K562 (cell line): ENCODE data around the gene ADRA1B. TPM values are rescaled to one million over a fixed set of nuclear protein-coding genes. Genes with fewer than 3 reads are reported as not detected.

Experiments
- KLF16 ChIP-seq: IDR thresholded peaks from 2 replicates; pipeline ENCODE4 v1.6.1; 2016; ENCODE audit warnings: antibody characterized with exemption
- MAZ ChIP-seq, 2 experiments: fragments of 450-650 bp in 1 of 2; sonication (generic) in 1 of 2; formaldehyde crosslinking; IDR thresholded peaks in 1 of 2; conservative IDR thresholded peaks in 1 of 2; 2 replicates each; pipeline versions ENCODE4 v1.4.0 to v1.5.0; 2020; ENCODE audit warnings: mild to moderate bottlenecking in 1 of 2, missing genetic modification reagents in 1 of 2
- RUNX1 ChIP-seq: sonication (generic); IDR thresholded peaks from 2 replicates; pipeline ENCODE4 v1.6.1; 2016; ENCODE audit warnings: antibody characterized with exemption, low read depth
- SIX5 ChIP-seq, 2 experiments: IDR thresholded peaks; 2 replicates each; pipeline ENCODE4 v1.6.1; 2011; ENCODE audit warnings: low read length in 2 of 2, borderline replicate concordance in 1 of 2, low read depth in 1 of 2, mild to moderate bottlenecking in 1 of 2, moderate library complexity in 1 of 2; ENCODE audit not compliant: insufficient read depth in 1 of 2
- polyA plus RNA-seq, 8 experiments: library from polyadenylated mRNA; depleted of rRNA in 4 of 8; stranded (reverse) in 5 of 8; unstranded in 3 of 8; fragments of >200 nt; fragmentation: Nextera tagmentation in 2 of 8; fragmentation: Illumina TruSeq in 1 of 8; extraction: Ambion mirVana in 2 of 8; extraction: Trizol in 1 of 8; gene quantifications; 2 replicates each; pipeline versions ENCODE4 v1.2.1 to v1.2.3, GENCODE V29; 2011 to 2014; ENCODE audit warnings: inconsistent platforms in 1 of 8, missing spikeins in 1 of 8
- total RNA-seq, 7 experiments: library from RNA; depleted of rRNA in 6 of 7; stranded (reverse); fragments of >200 nt in 6 of 7; fragmentation: Illumina TruSeq in 2 of 7; extraction: Trizol in 2 of 7; gene quantifications; 2 replicates each; pipeline versions ENCODE4 v1.2.1 to v1.2.3, GENCODE V29; 2011 to 2021; ENCODE audit warnings: low replicate concordance in 1 of 7
- TF ChIP-seq, protein P1 (sequence below): fragments of 450-650 bp; IDR thresholded peaks from 2 replicates; pipeline ENCODE4 v1.6.1; 2018; ENCODE audit warnings: mild to moderate bottlenecking, low read depth; ENCODE audit not compliant: partially characterized antibody
- TF ChIP-seq, protein P2 (sequence below), 3 experiments: fragments of 200-800 bp in 1 of 3; fragments of 250-450 bp in 1 of 3; fragments of 450-650 bp in 1 of 3; sonication (Bioruptor Pico) in 1 of 3; sonication (Bioruptor generic) in 1 of 3; formaldehyde crosslinking in 1 of 3; IDR thresholded peaks; 2 replicates each; pipeline versions ENCODE4 v1.6.1 to v1.8.0; 2016 to 2022; ENCODE audit warnings: mild to moderate bottlenecking in 2 of 3, missing genetic modification characterization in 2 of 3, missing compliant biosample characterization in 1 of 3, moderate library complexity in 1 of 3

Gene ADRA1B
- total and polyA plus RNA-seq, 9 of the 15 experiments (the other 6 are each of a cell fraction or from before 2014, with no cell fraction given) = not detected

DNA sequence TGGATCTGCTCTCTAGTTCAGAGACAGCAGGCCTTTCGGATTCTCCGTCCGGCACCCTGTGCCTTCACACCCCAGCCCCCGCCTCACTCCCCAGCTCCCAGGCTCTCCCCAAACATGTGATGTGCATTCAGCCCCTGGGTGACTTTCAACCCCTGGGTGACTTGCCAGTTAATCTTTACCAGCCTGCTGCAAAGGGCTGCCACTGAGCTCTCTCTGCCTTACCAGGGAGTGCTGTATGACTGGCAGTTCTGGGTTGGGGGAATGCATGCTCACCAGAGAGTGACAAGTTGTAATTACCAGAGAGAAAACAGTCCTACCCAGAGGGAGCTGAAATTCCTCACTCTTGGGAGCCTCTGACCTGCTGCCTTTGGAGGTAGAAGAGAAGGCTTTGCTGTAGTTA lies 4.9 kb upstream of the ADRA1B start (continued):
- TF ChIP-seq SIX5 (IDR thresholded peaks at IDR 0.05; ENCODE audit: borderline replicate concordance in 1 of 2, insufficient read depth in 1 of 2, low read depth in 1 of 2, low read length in 2 of 2) = no peak
- no peak for TF ChIP-seq RUNX1
- TF ChIP-seq, protein P1, sequence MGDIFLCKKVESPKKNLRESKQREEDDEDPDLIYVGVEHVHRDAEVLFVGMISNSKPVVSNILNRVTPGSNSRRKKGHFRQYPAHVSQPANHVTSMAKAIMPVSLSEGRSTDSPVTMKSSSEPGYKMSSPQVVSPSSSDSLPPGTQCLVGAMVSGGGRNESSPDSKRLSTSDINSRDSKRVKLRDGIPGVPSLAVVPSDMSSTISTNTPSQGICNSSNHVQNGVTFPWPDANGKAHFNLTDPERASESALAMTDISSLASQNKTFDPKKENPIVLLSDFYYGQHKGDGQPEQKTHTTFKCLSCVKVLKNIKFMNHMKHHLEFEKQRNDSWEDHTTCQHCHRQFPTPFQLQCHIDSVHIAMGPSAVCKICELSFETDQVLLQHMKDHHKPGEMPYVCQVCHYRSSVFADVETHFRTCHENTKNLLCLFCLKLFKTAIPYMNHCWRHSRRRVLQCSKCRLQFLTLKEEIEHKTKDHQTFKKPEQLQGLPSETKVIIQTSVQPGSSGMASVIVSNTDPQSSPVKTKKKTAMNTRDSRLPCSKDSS = no peak
- TF ChIP-seq, protein P2, sequence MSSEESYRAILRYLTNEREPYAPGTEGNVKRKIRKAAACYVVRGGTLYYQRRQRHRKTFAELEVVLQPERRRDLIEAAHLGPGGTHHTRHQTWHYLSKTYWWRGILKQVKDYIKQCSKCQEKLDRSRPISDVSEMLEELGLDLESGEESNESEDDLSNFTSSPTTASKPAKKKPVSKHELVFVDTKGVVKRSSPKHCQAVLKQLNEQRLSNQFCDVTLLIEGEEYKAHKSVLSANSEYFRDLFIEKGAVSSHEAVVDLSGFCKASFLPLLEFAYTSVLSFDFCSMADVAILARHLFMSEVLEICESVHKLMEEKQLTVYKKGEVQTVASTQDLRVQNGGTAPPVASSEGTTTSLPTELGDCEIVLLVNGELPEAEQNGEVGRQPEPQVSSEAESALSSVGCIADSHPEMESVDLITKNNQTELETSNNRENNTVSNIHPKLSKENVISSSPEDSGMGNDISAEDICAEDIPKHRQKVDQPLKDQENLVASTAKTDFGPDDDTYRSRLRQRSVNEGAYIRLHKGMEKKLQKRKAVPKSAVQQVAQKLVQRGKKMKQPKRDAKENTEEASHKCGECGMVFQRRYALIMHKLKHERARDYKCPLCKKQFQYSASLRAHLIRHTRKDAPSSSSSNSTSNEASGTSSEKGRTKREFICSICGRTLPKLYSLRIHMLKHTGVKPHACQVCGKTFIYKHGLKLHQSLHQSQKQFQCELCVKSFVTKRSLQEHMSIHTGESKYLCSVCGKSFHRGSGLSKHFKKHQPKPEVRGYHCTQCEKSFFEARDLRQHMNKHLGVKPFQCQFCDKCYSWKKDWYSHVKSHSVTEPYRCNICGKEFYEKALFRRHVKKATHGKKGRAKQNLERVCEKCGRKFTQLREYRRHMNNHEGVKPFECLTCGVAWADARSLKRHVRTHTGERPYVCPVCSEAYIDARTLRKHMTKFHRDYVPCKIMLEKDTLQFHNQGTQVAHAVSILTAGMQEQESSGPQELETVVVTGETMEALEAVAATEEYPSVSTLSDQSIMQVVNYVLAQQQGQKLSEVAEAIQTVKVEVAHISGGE (CRISPR knock-in tag; IDR thresholded peaks at IDR 0.05) = no peak
- TF ChIP-seq KLF16 = no peak
- no peak for TF ChIP-seq MAZ (CRISPR knock-in tag; conservative IDR thresholded peaks at IDR 0.05 in 1 of 2, IDR thresholded peaks at IDR 0.05 in 1 of 2)
